ENCODE results near the gene FMN1.

DNA sequence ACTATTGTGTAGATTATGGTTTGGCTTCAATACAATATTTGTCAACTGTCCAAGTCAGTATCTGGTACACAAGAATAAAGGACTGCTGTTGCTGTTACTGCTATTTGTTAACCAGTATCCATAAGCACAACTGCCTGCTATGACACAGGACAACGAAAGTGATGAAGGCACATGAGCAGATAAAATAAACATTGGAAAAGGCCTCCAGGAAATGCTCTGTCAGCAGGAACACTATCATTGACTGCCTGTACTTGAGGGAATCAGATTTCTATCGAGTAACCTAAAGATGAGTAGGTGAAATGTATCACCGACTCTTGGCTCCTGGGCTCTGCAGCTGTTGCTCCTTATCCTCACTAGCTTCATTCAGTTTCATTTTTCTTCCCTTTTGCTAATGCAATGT lies 56.5 kb downstream of the FMN1 start:
- TF ChIP-seq POLR2A (IDR thresholded peaks at IDR 0.05) = no peak
- TF ChIP-seq, protein P1, sequence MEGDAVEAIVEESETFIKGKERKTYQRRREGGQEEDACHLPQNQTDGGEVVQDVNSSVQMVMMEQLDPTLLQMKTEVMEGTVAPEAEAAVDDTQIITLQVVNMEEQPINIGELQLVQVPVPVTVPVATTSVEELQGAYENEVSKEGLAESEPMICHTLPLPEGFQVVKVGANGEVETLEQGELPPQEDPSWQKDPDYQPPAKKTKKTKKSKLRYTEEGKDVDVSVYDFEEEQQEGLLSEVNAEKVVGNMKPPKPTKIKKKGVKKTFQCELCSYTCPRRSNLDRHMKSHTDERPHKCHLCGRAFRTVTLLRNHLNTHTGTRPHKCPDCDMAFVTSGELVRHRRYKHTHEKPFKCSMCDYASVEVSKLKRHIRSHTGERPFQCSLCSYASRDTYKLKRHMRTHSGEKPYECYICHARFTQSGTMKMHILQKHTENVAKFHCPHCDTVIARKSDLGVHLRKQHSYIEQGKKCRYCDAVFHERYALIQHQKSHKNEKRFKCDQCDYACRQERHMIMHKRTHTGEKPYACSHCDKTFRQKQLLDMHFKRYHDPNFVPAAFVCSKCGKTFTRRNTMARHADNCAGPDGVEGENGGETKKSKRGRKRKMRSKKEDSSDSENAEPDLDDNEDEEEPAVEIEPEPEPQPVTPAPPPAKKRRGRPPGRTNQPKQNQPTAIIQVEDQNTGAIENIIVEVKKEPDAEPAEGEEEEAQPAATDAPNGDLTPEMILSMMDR (IDR thresholded peaks at IDR 0.05) = no peak
